ENCODE measurements around the gene PEAK1. TPM values are rescaled to one million over a fixed set of nuclear protein-coding genes. Genes with fewer than 3 reads are reported as not detected.

PEAK1 gene
- total RNA-seq, 4 donors from 2014 or later = 51.1 to 82.2 (median 58.1) TPM

- DNase-seq = no peak
- Histone ChIP-seq H3K4me1 (peaks cover 0 to 47% (median 29%) of the 10 kb centered on the region in 4 donors), H3K27ac (peak overlapping the region in 1 of 4 donors; percentile 26), H3K9me3 (no peaks in the 10 kb centered on the region), H3K27me3 (no peaks in the 10 kb centered on the region), H3K36me3 (no peaks in the 10 kb centered on the region), H3K4me3 (no peak overlapping the region)
- in situ Hi-C loops (cut with MboI; ENCODE audit: low pct_ligation_motif_present in 1 of 4, low pct_unique_long_range_greater_than_20kb in 1 of 4, low sequenced_read_pairs in 3 of 4) = no loop called here
- TF ChIP-seq EP300 (IDR thresholded peaks at IDR 0.05; ENCODE audit: low read depth) = no peak
- TF ChIP-seq CTCF (IDR thresholded peaks at IDR 0.05) = no peak
- no peak for TF ChIP-seq POLR2A (IDR thresholded peaks at IDR 0.05)
- TF ChIP-seq POLR2AphosphoS5 (IDR thresholded peaks at IDR 0.05) = no peak
- intact Hi-C loops (cut with DNase I; ENCODE audit: low total_unique reads) = no loop called here
- 65 to 83% methylated on average over 4 of the region's 4 CpGs for WGBS, 2 donors (ENCODE audit: low coverage in 1 of 2)
These were observed 4.3 kb downstream of the PEAK1 start for GRCh38 chr15:77415450-77416147.

DNA sequence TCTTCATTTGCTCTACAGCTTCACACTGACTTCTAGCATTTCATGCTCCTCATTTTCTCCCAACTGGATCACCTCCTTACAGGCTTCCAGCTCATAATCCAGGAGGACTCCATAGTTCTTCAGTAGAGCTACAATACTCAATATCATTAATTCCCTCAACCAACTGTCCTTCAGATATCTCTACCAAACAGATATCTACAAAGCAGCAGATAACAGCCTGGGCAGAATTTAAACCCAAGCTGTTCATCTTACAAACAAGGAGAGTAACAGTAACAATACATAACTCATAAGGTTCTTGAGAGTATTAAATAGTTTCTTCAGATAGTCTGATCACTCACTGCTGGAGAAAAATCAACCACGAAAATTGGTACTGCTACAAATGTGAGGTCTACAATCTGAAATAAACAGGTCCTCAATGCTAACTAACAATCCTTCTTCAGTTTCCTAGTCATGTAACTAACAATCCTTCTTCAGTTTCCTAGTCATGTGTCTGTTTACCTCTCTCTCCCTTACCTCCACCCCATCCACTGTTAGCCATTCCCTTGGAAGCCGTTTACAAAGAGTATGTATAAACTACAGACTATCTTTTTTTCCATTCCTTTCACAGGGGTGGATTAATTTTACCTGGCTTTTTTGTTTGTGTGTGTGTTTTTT lies 5.0 kb downstream of the PEAK1 start:
- WGBS, 2 donors (ENCODE audit: low coverage in 1 of 2) = 78 to 82% methylated on average over 2 of the region's 2 CpGs
- no peak for DNase-seq
- Histone ChIP-seq H3K27ac (no peak overlapping the region), H3K27me3 (no peaks in the 10 kb centered on the region), H3K36me3 (no peaks in the 10 kb centered on the region), H3K4me1 (peaks cover 0 to 54% (median 34%) of the 10 kb centered on the region in 4 donors), H3K4me3 (no peak overlapping the region), H3K9me3 (no peaks in the 10 kb centered on the region)
- intact Hi-C loops (cut with DNase I; ENCODE audit: low total_unique reads) = no loop called here
- TF ChIP-seq EP300 (IDR thresholded peaks at IDR 0.05; ENCODE audit: low read depth) (no peak), POLR2AphosphoS5 (IDR thresholded peaks at IDR 0.05) (no peak), CTCF (IDR thresholded peaks at IDR 0.05) (no peak), POLR2A (IDR thresholded peaks at IDR 0.05) (no peak)
- in situ Hi-C loops (cut with MboI; ENCODE audit: low pct_ligation_motif_present in 1 of 4, low pct_unique_long_range_greater_than_20kb in 1 of 4, low sequenced_read_pairs in 3 of 4) = no loop called here

GRCh38 chr15:77413699-77414349 lies 6.1 kb downstream of the PEAK1 start:
- peaks cover 0 to 62% (median 38%) of the 10 kb centered on the region in 4 donors for H3K4me1 ChIP-seq
- WGBS, 2 donors (ENCODE audit: low coverage in 1 of 2) = 83 to 93% methylated on average over 2 to 4 of the region's 4 CpGs
- no peak overlapping the region for H3K4me3 ChIP-seq
- no peaks in the 10 kb centered on the region for H3K27me3 ChIP-seq
- H3K9me3 ChIP-seq = no peaks in the 10 kb centered on the region
- DNase-seq = no peak
- no peaks in the 10 kb centered on the region for H3K36me3 ChIP-seq
- intact Hi-C loops (cut with DNase I; ENCODE audit: low total_unique reads) = no loop called here
- H3K27ac ChIP-seq = no peak overlapping the region
- TF ChIP-seq POLR2AphosphoS5 (IDR thresholded peaks at IDR 0.05) = no peak
- TF ChIP-seq POLR2A (IDR thresholded peaks at IDR 0.05) = no peak
- TF ChIP-seq CTCF (IDR thresholded peaks at IDR 0.05) = no peak
- TF ChIP-seq EP300 (IDR thresholded peaks at IDR 0.05; ENCODE audit: low read depth) = no peak
- in situ Hi-C loops (cut with MboI; ENCODE audit: low pct_ligation_motif_present in 1 of 4, low pct_unique_long_range_greater_than_20kb in 1 of 4, low sequenced_read_pairs in 3 of 4) = no loop called here

DNA sequence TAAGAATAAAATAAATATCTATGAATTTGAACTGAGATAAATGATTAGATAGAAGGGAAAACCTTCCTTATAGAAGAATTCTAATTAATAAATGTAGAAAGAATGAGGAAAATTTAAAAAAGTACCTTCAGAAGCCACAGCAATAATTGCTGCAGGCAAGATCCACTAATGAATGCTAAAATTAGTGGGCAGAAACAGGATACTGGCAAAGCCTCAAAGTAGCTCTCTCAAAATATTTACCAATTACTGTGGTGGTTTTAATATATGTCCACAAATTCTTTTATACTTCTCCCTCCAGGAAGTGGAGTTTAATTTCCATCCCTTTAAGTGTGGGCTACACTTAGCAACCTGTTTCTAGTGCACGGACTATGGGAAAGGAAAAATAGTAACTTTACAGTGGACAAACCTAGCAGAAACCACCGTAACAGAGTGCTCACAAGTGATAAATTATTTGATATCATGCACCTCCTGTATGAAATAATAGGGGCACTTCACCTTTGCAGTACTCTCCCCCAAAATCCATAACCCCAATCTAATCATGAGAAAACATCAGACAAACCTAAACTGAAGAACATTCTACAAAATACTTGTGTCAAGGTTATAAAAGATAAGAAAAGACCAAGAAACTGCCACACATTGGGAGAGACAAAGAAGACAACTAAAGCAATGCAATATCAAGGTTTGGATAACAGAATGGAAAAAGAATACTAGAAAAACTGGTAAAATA lies 6.8 kb downstream of the PEAK1 start:
- H3K36me3 ChIP-seq = no peaks in the 10 kb centered on the region
- H3K4me3 ChIP-seq = no peak overlapping the region
- TF ChIP-seq POLR2A (IDR thresholded peaks at IDR 0.05) (no peak), CTCF (IDR thresholded peaks at IDR 0.05) (no peak), POLR2AphosphoS5 (IDR thresholded peaks at IDR 0.05) (no peak), EP300 (IDR thresholded peaks at IDR 0.05; ENCODE audit: low read depth) (no peak)
- H3K27ac ChIP-seq = no peak overlapping the region
- no peak for DNase-seq
- no peaks in the 10 kb centered on the region for H3K27me3 ChIP-seq
- no peaks in the 10 kb centered on the region for H3K9me3 ChIP-seq
- H3K4me1 ChIP-seq = peaks cover 0 to 55% (median 31%) of the 10 kb centered on the region in 4 donors
- WGBS, 2 donors (ENCODE audit: low coverage in 1 of 2) = 77 to 90% methylated on average over 2 of the region's 2 CpGs
- in situ Hi-C loops (cut with MboI; ENCODE audit: low pct_ligation_motif_present in 1 of 4, low pct_unique_long_range_greater_than_20kb in 1 of 4, low sequenced_read_pairs in 3 of 4) (no loop called here), intact Hi-C loops (cut with DNase I; ENCODE audit: low total_unique reads) (no loop called here)
